Effector memory CD4-positive, alpha-beta T cell (primary cell): ENCODE data around the gene UPP2.

Source experiments
- DNase-seq, 3 donors: peaks; one replicate each; pipeline ENCODE4 v3.0.0-alpha.2; 2020
- H3K27ac ChIP-seq: 2 replicates; pipeline ENCODE4 v1.7.0; 2013; ENCODE audit warnings: mild to moderate bottlenecking, low read length, moderate library complexity; ENCODE audit not compliant: insufficient read depth, poor library complexity, severe bottlenecking
- H3K27me3 ChIP-seq: replicated peaks from 2 replicates; pipeline ENCODE4 v1.7.0; 2013; ENCODE audit warnings: mild to moderate bottlenecking, low read length; ENCODE audit not compliant: insufficient read depth, control insufficient read depth, poor library complexity, severe bottlenecking
- H3K36me3 ChIP-seq: 2 replicates; pipeline ENCODE4 v1.7.0; 2013; ENCODE audit warnings: mild to moderate bottlenecking, low read length, moderate library complexity; ENCODE audit not compliant: control insufficient read depth, insufficient read depth
- H3K4me1 ChIP-seq: 2 replicates; pipeline ENCODE4 v1.7.0; 2013; ENCODE audit warnings: low read length, mild to moderate bottlenecking; ENCODE audit not compliant: control insufficient read depth, insufficient read depth, poor library complexity, severe bottlenecking
- H3K4me3 ChIP-seq: 2 replicates; pipeline ENCODE4 v1.7.0; 2013; ENCODE audit warnings: low read length, low read depth, mild to moderate bottlenecking; ENCODE audit not compliant: insufficient read depth, poor library complexity, severe bottlenecking
- H3K9me3 ChIP-seq: 2 replicates; pipeline ENCODE4 v1.7.0; 2013; ENCODE audit warnings: mild to moderate bottlenecking, low read length, moderate library complexity; ENCODE audit not compliant: control insufficient read depth

The UPP2 gene

GRCh38 chr2:158103411-158104012 is 1.8 kb downstream of the UPP2 start:
- no peaks in the 10 kb centered on the region for H3K9me3 ChIP-seq
- H3K36me3 ChIP-seq: no peaks in the 10 kb centered on the region
- no peak for DNase-seq
- no peak overlapping the region for H3K4me3 ChIP-seq
- H3K27ac ChIP-seq: no peak overlapping the region
- H3K27me3 ChIP-seq: no peaks in the 10 kb centered on the region
- no peaks in the 10 kb centered on the region for H3K4me1 ChIP-seq

- H3K27ac ChIP-seq: no peak overlapping the region
- H3K27me3 ChIP-seq: no peaks in the 10 kb centered on the region
- H3K9me3 ChIP-seq: no peaks in the 10 kb centered on the region
- H3K4me1 ChIP-seq: no peaks in the 10 kb centered on the region
- no peaks in the 10 kb centered on the region for H3K36me3 ChIP-seq
- DNase-seq: no peak
- no peak overlapping the region for H3K4me3 ChIP-seq
Measured at GRCh38 chr2:158104903-158105302, 3.2 kb downstream of the UPP2 start.

GRCh38 chr2:158112992-158113391 is 11.3 kb downstream of the UPP2 start:
- no peak overlapping the region for H3K4me3 ChIP-seq
- H3K27me3 ChIP-seq: no peaks in the 10 kb centered on the region
- no peak for DNase-seq
- H3K9me3 ChIP-seq: no peaks in the 10 kb centered on the region
- no peaks in the 10 kb centered on the region for H3K36me3 ChIP-seq
- no peak overlapping the region for H3K27ac ChIP-seq
- no peaks in the 10 kb centered on the region for H3K4me1 ChIP-seq

GRCh38 chr2:158113741-158114295 is 12.1 kb downstream of the UPP2 start:
- H3K9me3 ChIP-seq: no peaks in the 10 kb centered on the region
- H3K27me3 ChIP-seq: no peaks in the 10 kb centered on the region
- no peak overlapping the region for H3K4me3 ChIP-seq
- H3K36me3 ChIP-seq: no peaks in the 10 kb centered on the region
- H3K27ac ChIP-seq: no peak overlapping the region
- H3K4me1 ChIP-seq: no peaks in the 10 kb centered on the region
- no peak for DNase-seq

- no peak for DNase-seq
- Histone ChIP-seq H3K36me3 (no peaks in the 10 kb centered on the region), H3K9me3 (no peaks in the 10 kb centered on the region), H3K4me1 (no peaks in the 10 kb centered on the region), H3K27ac (no peak overlapping the region), H3K27me3 (no peaks in the 10 kb centered on the region), H3K4me3 (no peak overlapping the region)
Measured at GRCh38 chr2:158114516-158114915, 12.8 kb downstream of the UPP2 start.

- Histone ChIP-seq H3K4me3 (no peak overlapping the region), H3K9me3 (no peaks in the 10 kb centered on the region), H3K36me3 (no peaks in the 10 kb centered on the region), H3K27ac (no peak overlapping the region), H3K27me3 (no peaks in the 10 kb centered on the region), H3K4me1 (no peaks in the 10 kb centered on the region)
- no peak for DNase-seq
Measured at GRCh38 chr2:158115202-158115767, 13.6 kb downstream of the UPP2 start.

- no peaks in the 10 kb centered on the region for H3K9me3 ChIP-seq
- no peaks in the 10 kb centered on the region for H3K27me3 ChIP-seq
- H3K27ac ChIP-seq: no peak overlapping the region
- no peaks in the 10 kb centered on the region for H3K36me3 ChIP-seq
- no peaks in the 10 kb centered on the region for H3K4me1 ChIP-seq
- no peak for DNase-seq
- H3K4me3 ChIP-seq: no peak overlapping the region
Measured at GRCh38 chr2:158116936-158117335, 15.3 kb downstream of the UPP2 start.

- Histone ChIP-seq H3K27ac (no peak overlapping the region), H3K36me3 (no peaks in the 10 kb centered on the region), H3K27me3 (no peaks in the 10 kb centered on the region), H3K4me1 (no peaks in the 10 kb centered on the region), H3K4me3 (no peak overlapping the region), H3K9me3 (no peaks in the 10 kb centered on the region)
- DNase-seq: no peak
Measured at GRCh38 chr2:158120102-158120501, 18.4 kb downstream of the UPP2 start.

GRCh38 chr2:158120664-158121641 is 19.3 kb downstream of the UPP2 start:
- no peaks in the 10 kb centered on the region for H3K27me3 ChIP-seq
- no peaks in the 10 kb centered on the region for H3K9me3 ChIP-seq
- no peak overlapping the region for H3K27ac ChIP-seq
- H3K4me1 ChIP-seq: no peaks in the 10 kb centered on the region
- no peak for DNase-seq
- H3K36me3 ChIP-seq: no peaks in the 10 kb centered on the region
- no peak overlapping the region for H3K4me3 ChIP-seq

- H3K27me3 ChIP-seq: no peaks in the 10 kb centered on the region
- no peak for DNase-seq
- H3K4me1 ChIP-seq: no peaks in the 10 kb centered on the region
- no peak overlapping the region for H3K27ac ChIP-seq
- no peaks in the 10 kb centered on the region for H3K36me3 ChIP-seq
- H3K9me3 ChIP-seq: no peaks in the 10 kb centered on the region
- no peak overlapping the region for H3K4me3 ChIP-seq
Measured at GRCh38 chr2:158124896-158125295, 23.2 kb downstream of the UPP2 start.
